Camera-type eye (tissue), 1 donor: ENCODE measurements around the gene MGMT. TPM values are rescaled to one million over a fixed set of nuclear protein-coding genes. Genes with fewer than 3 reads are reported as not detected.

Source experiments
- total RNA-seq: library from RNA; depleted of rRNA; stranded (reverse); fragments of >200 nt; gene quantifications from one replicate; pipeline ENCODE4 v1.2.3, GENCODE V29; 2014

Gene MGMT
- 29.6 TPM for total RNA-seq

GRCh38 chr10:129466703-129467358 lies at the start of gene MGMT:
TSS of gene MGMT (plus strand) at chr10:129467241.

